8988T (cell line): ENCODE results near the gene CLEC2L.

ENCODE experiments used
- DNase-seq: peaks from one replicate; pipeline ENCODE4 v3.0.0; 2011

CLEC2L gene

GRCh38 chr7:139576179-139576973 lies 52.9 kb downstream of the CLEC2L start:
- no peak for DNase-seq

DNA sequence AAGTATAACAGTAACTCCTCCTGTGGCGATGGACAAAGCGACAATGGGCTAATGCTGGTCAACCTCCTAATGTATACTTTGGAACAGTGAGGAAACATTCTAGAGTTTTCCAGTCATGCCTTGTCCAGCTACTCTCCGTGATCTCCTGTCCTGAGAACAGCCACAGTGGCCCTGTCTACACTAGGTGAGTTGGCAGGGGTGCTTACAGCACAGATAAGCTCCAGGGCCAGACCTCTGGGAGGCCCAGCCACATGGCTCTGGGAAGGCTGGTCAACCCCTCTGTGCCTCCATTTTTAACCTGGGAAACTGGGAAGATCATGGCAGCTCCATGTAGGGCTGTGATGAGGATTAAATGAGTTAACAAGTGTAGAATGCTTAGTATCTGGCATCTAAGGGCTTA lies 57.0 kb downstream of the CLEC2L start:
- DNase-seq = no peak

GRCh38 chr7:139582130-139582650 lies 58.7 kb downstream of the CLEC2L start:
- DNase-seq = no peak

DNA sequence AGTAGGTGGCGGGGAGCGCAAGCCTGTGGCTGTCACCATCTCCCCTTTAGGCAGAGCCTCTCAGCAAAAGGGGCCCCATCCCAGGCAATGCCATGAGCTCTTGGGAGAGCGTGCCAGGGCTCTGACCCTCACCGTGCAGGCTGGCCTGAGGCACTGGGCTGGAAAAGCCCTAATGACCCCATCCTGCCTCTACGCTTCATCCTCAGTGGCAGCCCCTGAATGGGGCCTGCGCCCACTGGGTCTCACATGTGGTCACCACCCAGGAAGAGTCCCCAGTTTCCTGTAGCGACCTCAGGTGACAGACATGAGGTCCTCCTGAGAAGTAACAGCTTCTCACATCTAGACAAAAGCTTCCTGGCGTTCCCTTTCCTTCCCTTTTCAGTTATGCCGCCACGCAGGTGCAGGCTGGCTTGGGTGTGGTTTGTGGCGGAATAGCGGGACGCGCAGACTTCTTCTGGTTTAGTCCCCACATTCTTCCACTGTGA lies 59.2 kb downstream of the CLEC2L start:
- no peak for DNase-seq

GRCh38 chr7:139583826-139584553 lies 60.5 kb downstream of the CLEC2L start:
- no peak for DNase-seq

- no peak for DNase-seq
Measured at GRCh38 chr7:139585042-139585441, 61.6 kb downstream of the CLEC2L start.

DNA sequence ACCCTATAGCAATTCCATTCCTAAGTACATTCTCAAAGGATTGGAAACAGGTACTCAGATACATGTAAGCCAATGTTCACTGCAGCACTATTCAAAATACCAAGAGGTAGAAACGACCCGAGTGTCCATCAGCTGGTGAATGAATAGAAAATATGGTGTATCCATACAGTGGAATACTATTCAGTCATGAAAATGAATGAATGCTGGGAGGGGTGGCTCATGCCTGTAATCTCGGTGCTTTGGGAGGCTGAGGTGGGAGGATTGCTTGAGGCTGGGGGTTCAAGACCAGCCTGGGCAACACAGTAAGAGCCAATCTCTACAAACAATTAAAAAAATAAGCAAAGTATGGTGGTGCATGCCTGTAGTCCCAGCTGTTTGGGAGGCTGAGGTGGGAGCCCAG lies 62.8 kb downstream of the CLEC2L start:
- no peak for DNase-seq

DNA sequence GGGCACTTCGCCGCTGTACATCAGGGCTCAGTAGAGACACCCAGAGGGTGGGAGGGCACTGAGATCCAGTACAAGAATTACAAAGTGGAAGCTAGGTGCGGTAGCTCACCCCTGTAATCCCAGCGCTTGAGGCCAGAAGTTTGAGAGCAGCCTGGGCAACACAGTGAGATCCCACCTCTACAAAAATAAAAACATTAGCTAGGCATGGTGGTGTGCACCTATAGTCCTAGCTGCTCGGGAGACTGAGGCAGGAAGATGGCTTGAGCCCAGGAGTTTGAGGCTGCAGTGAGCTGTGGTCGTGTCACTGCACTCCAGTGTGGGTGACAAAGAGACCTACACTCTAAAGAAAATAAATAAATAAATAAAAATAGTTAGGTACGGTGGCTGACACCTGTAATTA lies 64.0 kb downstream of the CLEC2L start:
- no peak for DNase-seq

GRCh38 chr7:139588632-139589031 lies 65.1 kb downstream of the CLEC2L start:
- no peak for DNase-seq

GRCh38 chr7:139589474-139589873 lies 66.0 kb downstream of the CLEC2L start:
- DNase-seq = no peak

DNA sequence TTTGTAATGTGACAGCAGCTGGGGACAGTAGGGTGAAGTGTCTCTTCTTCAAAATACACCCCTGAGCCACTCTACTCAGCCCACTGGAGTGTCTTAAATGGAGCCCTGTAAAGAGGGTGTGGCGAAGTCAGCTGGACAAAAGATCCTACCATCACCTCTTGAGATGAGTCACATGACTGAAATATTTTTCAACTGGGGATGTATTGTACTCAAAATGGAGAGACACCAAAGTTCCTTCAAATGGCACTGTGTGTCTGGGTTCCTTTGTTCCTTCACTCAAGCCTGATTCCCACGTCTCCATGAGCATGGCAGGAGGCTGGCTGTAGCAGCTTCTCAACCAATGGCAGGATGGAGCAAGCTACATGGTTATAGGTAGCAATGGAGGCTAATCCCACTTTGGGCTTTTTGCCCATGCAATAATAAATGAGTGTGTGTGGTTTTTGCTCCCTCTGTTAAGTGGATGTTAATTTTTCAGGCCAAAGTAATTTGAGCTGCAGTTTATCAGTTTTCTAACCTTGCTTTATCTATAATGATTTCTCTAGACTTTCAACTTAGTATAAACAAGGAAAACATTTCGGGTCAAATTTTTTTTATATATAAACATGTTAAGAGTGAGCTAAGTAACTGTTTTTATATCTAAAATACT lies 68.2 kb downstream of the CLEC2L start:
- DNase-seq = no peak

- no peak for DNase-seq
Measured at GRCh38 chr7:139592801-139593461, 69.4 kb downstream of the CLEC2L start.

- DNase-seq = no peak
Measured at GRCh38 chr7:139594090-139594489, 70.6 kb downstream of the CLEC2L start.
